Left kidney (tissue), 2 donors: ENCODE measurements around the gene NCOA7. TPM values are rescaled to one million over a fixed set of nuclear protein-coding genes. Genes with fewer than 3 reads are reported as not detected.
"Not testable (repeated sequence)": the region's sequence is repeated elsewhere in the genome, so short reads cannot be mapped to it uniquely, and the experiment has no call there.

Experiments
- DNase-seq: peaks from one replicate; pipeline ENCODE4 v3.0.0-alpha.2; 2013
- polyA plus RNA-seq: library from polyadenylated mRNA; unstranded; fragments of 120-200 nt; gene quantifications from one replicate; pipeline ENCODE4 v1.2.1, GENCODE V29; 2013; ENCODE audit not compliant: insufficient read length

The NCOA7 gene
- polyA plus RNA-seq, 1 donor, result 59.3 TPM

DNA sequence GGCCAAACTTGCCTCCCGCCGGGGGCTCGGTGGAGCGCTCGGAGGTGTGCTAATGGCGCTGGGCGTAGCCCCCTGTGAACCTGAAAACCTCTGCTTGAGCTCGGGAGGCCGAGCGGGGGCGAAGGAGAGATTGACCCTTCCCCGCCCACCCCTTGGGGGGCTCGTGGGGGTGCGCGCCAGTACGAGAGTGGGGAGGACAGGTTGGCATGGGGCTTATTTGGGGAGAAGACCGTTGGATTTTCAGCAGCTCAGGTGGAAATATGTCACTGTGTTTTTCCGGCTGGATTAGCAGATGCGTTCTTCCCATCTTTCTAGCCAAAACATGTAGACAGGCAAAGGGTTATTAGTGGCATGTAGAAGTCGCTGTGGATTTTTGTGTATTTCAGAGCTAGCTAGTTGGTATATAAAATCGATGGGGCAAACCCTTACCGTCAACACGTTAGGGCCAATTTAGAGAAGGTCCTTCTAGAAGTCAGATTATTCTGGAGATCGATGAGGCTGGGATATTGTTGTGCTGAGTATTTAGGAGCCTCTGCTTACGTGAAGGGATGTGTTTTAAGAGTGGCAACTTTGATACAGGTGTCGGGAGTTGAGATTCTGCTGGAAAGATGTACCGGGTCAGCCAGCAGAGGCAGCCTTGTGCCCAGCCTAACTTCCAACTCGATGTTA, 525 bp downstream of the NCOA7 start:
- DNase-seq, result peak; percentile 61

DNA sequence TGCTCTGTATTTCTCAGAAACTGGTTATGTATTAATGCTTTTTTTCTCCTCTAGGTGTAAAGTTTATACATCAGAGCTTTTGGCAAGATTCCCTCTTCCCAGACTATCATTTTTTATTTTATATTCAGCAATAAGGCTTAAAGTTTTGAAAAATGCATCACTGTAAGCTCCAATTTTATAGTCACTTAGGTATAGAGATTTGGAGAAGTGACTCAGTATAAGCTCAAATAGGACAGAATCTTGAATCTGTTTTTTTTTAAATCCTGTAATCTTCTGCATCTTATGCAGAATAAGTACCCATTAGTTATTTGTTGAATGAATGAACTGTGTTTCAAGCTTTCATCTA, 1.0 kb downstream of the NCOA7 start:
- DNase-seq, result no peak

DNA sequence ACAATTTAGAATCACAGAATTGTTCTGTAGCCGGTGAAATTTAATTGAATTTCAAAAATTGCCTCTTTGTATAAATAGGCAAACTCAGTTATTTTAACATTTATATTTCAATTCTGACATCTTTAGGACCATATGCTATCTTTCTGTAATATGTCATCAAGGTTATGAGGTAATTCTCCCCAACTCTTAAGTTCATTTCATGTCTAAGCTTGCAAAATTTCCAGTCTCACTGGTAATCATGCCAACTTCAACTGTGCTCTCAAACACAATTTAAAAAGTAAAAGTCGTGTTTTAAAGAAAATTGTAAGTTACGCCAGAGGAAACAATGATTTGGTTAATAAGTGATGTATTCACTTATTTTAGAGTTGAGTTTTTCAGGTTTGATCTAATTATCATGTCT, 1.4 kb downstream of the NCOA7 start:
- DNase-seq, result no peak

DNA sequence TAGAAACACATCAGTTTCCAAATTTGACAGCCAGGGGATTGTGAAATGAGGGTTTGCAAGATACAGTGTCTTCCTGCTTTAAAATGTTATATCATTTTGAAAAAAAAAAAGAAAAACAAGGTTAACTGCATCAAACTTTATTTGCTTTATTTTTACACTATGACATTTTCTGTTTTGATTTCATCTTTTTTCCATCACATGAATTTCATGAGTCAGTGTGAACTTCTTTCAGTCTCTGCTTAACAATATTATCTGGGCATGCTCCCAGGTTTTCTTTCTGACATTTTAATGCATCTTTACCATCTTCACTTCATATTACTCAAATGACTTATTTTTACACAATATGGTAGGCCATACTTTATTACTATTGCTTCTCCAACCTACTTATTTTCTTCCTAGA, 1.9 kb downstream of the NCOA7 start:
- no peak for DNase-seq

DNA sequence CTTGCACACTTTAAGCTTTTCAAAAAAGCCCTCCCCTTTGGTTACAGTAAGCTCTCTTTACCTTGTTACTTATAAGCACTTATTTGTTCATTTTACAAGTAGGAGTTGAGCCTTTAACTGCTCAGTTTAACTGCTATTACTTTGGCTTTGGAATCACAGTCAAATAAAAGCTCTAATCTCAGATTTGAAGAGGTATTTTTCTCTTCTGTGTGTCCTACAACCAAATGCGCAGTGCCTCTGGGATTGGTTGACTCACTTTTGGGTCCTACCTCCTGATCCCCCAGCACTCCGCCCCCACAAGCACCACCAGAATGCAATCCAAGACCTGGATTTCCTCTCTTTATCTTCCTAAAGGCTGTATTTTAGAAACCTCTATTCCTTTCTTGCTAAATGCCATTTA, 2.5 kb downstream of the NCOA7 start:
- no peak for DNase-seq

DNA sequence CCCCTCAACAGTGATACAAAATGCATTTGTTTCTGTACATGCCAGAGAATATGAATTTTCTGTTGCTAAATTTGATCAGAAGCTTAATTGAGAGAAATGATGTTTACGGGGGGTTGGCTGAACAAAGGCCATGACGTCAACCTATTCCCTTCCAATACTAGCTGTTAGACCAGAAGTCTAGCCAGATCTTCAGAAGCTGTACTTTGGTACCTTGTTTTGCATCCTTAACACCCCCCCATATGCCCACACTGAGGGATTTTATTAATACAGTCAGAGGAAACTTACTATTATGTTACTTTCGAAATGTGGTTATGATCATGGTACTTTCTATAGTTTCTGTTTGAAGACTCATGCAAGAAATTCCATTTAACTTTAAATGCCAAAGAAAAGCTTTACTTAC, 3.1 kb downstream of the NCOA7 start:
- no peak for DNase-seq

DNA sequence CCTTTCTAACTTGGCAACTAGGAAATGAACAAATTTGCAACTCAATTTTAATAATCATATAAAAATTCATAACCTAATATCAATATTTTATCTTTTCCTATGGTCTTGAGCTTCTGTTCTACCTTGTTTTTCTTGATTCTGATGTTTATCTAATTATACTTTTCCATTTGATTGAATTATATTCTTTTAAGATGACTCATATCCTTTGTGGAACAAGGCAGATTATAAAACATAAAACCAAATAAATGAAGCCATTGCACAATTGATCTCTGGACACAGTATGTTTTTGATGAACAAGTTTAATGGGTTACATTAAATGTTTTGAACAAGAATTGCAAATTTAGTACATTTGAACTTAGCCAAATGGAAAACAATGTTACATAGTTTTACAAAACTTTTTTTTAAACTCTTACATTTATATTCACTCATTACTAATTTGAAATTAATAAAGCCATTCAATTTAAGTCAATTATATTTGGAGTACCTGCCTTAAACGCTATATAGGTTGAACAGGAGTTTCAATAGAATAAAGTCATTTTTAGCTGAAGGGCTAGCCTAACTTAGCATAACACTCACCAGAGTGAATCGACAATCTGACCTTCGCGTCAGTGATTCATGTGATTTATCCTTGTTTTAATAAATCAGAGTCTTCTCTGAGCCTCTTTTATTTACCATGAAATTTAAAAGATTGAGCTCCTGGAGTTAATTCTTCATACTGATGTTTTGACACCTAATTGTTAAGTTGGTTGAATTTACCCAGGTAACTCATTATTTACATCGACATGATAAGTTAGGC, 3.8 kb downstream of the NCOA7 start:
- DNase-seq, result no peak

DNA sequence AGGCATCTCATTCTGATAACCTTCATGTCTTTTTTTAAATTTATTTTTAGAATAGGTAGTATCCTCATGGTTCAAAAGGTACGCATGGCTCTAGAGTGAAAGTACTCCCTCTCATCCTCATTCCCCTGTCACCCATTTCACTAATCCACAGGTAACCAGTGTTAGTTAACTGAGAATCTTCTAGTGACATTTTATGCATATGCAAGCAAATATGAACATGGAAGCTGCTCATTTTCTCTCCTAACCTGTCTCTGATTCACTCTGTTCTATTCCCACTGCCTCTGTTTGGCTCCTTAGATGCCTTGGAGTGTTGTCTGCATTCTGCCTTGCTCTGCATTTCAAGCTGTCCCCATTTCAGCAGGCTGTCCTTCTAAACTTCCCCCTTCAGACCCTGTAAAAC, 4.5 kb downstream of the NCOA7 start:
- no peak for DNase-seq

DNA sequence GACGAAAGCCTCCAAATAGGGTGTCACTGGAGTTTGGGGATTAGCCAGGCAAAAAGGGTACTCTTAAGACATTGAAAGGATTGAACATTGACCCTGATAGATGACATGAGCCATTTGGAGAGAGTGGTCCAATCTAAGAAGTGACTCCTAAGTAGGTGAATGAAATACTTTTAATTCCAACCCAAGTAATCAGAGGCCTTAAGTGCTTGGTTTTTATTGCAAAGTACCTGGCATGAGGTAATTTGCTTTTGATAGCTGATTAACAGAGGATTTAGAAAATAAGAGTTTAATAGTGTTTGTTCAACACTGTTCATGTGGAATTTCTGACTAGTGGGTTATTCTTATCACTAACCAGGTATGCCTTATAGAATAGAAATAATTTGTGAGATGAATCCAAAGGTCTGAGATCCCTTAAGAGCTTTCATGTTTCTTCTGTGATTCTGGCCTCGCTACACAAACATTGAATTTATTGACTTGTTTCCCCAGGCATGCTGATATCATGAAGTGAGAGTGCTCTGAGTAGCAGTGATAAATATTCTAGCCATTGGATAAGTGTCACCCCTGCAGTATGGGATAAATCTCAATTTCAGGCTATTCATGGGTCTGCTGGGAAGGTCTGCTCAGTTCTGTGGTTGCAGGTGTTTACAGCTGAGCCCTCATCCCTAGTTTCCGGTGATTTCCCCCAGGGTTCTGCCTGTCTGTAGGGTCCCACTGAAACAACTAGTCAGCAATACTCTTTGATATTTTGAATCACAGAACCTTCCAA, 6.5 kb downstream of the NCOA7 start:
- no peak for DNase-seq

DNA sequence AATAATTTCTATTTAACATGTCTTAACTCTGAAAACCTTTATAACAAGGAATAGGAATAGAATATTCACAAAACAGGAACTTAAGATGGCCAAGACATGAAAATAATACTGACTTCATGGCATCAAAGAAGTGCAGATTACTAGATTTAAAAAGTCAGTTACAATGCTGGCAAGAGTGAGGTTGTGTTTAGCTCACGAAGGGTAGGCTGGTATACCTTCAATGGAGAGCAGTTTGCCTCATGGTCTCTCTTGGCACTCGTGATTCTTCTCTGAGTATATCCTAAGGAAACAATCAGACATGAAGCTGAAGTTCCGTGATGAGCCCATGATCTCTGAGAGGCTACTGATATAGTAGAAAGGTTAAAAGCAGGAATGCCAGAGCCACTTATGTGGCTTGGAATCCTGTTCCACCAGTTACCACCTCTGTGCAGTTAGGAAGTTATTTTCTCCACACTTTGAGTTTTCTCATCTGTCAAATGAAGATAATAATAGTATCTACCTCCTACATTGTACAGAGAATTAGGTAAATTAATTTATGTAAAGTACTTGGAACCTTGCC, 7.2 kb downstream of the NCOA7 start:
- DNase-seq, result no peak

DNA sequence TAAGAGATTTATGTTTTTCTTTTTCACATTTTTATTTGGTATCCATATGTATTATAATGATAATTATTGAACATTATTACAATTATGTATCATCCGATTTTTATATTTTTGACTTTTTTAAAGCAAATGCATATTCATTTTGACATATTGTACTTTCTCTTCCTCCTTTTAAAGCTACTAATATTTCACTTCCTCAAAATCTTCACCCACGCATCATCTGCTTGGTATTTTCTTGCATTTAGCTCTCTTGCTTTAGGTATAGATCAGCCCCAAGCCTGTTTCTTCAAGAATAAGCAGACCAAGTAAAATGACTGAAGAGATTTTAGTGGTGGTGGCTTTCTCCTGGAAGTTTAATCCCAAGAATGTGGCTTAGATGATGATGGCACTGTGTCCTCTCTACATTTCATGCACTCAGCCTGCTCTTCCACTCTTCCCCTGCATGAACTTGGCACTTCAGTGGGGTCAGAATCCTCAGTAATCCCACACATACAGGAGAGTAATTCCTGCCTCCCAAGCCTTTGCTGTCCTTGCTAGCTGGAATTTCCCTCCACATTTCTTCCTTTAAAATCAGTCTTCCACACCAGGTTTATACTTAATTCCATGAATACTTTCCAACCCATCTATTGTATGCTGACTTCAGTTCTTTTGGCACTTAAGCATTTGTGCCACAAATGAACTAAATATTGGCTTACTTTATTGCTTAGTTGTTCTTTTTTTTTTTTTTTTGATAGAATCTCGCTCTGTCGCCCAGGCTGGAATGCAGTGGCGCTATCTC, 8.2 kb downstream of the NCOA7 start:
- no peak for DNase-seq

DNA sequence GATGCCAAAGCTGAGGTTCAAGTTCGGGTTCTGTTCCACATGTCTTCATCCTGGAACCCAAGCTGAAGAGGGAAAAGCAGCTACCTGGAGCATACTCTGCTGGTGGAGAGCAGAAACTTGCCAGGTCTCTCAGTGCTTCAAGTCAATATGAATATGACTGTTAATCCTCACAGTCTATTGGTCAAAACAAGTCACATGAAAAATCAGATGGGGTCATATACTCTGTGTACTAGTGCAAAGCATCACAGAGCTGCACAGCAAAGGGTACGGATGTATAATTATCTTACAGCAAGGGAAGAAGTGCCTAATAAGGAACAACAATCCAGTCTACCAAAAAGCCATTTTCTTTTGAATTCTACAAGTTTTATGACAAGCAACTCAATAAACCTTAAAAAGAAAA, 11.6 kb downstream of the NCOA7 start:
- no peak for DNase-seq

DNA sequence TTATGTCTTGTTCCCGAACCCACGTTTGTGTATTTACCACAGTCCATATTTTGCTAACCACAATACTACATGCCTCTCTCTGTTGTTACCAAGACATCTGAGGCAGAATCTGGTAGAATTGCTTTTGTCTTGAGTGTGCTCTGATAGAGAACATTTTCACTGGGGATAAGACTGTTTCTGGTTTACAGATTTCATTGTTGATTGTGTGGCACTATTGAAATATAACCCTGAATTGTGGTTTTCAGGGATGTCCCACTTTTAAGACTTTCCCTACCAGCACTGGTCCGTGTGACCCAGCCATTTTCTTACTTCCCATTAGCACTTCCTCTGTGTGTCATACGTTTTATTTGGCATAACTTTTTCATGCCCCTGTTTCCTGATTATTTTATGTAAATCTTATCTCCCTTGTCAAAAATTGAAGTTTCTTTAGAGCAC, 12.2 kb downstream of the NCOA7 start:
- DNase-seq, result no peak

DNA sequence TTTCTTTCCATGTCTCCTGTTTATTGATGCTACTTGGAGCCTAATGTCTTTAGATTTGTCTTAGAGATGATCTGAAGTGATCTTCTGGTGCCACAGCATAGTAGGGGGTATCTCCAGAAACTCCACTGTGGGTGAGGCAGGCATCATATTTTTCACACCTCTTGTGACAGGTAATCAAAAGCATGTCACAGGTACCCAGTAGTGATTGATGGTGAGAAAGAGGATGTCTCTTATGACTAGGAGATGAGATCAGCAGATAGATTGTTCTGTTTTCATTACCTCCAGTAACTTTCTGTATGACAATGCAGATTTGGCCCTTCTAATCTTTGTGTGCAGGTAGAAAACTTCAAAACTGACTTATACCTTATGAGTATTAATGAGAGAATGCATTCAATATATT, 13.5 kb downstream of the NCOA7 start:
- DNase-seq, result no peak

DNA sequence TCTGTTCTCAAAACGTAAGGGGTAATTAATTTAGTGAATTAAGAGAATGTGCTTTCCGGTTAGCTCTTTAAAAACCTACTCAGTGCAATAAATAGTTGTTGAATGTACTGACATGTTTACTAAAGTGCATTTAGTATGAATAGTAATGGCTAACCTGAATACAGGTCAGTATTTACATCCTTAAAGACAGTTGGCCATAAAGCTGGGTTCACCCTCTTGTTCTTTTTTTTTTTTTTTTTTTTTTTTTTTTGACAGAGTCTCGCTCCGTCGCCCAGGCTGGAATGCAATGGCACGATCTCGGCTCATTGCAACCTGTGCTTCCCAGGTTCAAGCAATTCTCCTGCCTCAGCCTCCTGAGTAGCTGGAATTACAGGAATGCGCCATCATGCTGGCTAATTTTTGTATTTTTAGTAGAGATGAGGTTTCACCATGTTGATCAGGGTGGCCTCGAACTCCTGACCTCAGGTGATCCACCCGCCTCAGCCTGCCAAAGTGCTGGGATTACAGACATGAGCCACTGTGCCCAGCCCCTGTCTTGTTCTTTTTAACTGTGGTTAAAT, 14.2 kb downstream of the NCOA7 start:
- DNase-seq, result not testable (repeated sequence)

DNA sequence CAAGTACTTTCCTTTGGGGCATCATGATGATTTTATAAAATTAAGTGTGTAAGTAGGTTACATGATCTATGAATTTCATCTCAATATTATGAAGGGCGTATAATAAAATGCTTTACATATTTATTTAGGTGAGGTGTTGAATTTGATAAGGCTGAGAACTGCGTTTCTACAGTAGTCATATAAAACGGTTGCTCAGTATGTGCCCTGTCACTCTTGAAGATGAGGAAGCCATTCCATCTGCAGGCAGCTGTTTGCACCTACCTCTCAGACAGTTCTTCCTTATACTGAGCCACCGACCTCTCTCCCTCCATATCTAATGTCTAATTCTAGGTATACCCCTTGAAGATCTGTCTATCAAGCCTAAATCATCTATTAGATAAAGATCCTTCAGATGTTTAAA, 16.1 kb downstream of the NCOA7 start:
- no peak for DNase-seq

DNA sequence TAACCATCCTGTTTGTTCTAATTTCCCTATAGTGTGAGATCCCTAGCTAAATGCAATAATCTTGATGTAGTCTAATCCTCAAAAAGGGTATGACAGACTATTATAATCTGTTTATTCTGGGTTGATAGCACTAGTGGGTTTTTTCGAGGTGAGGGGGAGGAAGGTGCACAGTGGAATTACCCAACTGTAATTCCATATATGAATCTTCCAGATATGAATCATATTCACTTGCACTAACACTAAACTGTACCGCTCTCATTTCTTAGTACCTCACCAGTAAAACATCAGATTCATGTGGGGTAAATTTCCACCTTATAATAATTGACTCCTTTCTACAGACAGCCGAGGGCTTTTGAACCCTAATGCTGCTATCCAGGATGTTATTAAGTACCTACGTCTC, 16.5 kb downstream of the NCOA7 start:
- no peak for DNase-seq

DNA sequence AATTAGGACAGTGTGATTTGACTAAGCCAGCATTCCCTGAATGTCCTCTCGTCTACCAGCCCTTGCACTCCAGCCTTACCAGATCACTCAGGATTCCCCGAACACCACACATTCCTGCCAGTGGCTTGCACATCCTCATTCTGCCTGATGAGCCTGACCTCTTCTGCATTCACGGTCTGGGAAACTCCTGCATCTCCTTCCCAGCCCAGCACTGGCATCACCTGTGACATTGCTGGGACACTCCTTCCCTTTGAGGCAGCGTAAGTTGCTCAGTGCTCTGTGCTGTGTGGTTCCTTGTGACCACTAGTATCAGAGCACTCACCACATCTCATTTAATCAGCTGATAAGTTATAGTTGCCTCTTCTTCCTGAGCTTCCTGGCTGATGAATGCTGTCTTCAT, 17.3 kb downstream of the NCOA7 start:
- no peak for DNase-seq

DNA sequence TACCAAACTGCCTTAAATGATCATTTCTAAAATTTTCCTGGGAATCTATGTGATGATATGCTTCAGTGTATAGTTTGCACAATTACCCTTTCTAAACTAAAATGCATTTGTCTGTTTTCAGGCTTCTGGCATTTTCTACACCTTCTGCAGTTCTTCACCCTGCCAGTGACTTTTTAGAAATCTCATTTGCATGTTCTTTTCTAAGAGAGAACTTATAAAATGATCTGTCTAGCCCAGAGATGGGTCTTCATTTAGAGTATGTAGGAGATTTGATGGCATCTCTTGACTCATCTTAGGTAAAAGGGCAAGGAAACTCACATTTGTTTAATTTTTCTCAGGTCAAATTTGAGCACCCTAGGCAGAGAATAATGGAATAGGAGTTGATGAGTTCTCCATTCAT, 17.8 kb downstream of the NCOA7 start:
- DNase-seq, result no peak

DNA sequence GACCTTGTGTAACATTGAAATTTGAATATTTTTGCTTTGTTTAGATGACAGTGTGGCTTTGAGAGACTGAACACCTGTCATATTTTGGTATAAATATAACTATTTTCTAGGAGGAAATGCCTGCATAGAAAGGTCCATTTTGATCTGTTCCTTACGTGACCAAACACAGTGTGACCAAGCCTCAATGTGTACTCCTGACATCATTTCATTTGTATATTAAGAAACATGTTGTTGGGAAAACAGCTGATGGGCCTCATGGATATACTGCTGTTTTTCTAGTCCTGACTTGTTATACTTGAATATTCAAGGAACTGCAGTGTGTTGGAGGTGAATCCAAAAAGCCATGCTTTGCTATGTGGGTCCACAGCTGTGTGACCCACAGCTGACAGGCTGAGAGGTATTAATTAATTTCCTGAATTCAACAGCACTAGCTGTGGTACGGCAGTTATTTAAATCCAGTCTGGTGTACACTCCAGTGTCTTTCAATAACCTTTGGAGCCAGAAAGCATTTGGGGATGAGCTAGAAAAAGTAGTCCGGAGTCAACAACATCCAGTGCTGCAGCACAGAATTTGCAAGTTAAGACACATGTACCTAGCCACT, 18.9 kb downstream of the NCOA7 start:
- DNase-seq, result no peak

DNA sequence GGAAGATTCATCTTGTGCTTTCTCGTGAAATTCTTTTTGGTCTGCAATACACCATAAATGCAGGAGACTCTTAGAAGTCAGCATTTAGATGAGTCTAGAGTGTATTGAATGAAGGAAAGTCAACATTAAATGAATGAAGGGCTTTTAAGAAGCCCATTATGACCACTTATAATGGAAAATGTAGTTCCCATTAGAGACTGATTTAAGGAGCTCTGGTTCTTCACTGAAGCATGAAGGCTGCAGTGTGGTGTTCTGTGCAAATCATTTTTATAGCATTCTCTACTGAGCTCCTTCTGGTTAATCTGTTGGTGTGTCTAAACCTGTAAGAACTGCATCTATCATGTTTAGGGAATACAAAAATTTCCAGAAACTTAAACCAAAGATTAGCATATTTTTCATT, 19.7 kb downstream of the NCOA7 start:
- DNase-seq, result peak; percentile 63
